ENCODE results near the gene STAM.

STAM gene

GRCh38 chr10:17734432-17735080, 90.6 kb downstream of the STAM start:
- no peaks in the 10 kb centered on the region for H3K9me3 ChIP-seq (ENCODE audit: insufficient read depth, low read depth, low read length)
- no peak overlapping the region for H3K4me3 ChIP-seq (ENCODE audit: low read length)
- no peaks in the 10 kb centered on the region for H3K4me1 ChIP-seq (ENCODE audit: insufficient read depth, low read length)
- no peak overlapping the region for H3K9ac ChIP-seq (ENCODE audit: low read depth, low read length)
- no peaks in the 10 kb centered on the region for H3K36me3 ChIP-seq (ENCODE audit: insufficient read depth, low read depth, low read length)
- no peak overlapping the region for H3K27ac ChIP-seq (ENCODE audit: low read length)
- H3K27me3 ChIP-seq (ENCODE audit: insufficient read depth, low read length): no peaks in the 10 kb centered on the region

GRCh38 chr10:17735166-17735941, 91.4 kb downstream of the STAM start:
- Histone ChIP-seq H3K27ac (ENCODE audit: low read length) (no peak overlapping the region), H3K27me3 (ENCODE audit: insufficient read depth, low read length) (no peaks in the 10 kb centered on the region), H3K4me1 (ENCODE audit: insufficient read depth, low read length) (no peaks in the 10 kb centered on the region), H3K9ac (ENCODE audit: low read depth, low read length) (no peak overlapping the region), H3K4me3 (ENCODE audit: low read length) (no peak overlapping the region), H3K9me3 (ENCODE audit: insufficient read depth, low read depth, low read length) (no peaks in the 10 kb centered on the region), H3K36me3 (ENCODE audit: insufficient read depth, low read depth, low read length) (no peaks in the 10 kb centered on the region)

DNA sequence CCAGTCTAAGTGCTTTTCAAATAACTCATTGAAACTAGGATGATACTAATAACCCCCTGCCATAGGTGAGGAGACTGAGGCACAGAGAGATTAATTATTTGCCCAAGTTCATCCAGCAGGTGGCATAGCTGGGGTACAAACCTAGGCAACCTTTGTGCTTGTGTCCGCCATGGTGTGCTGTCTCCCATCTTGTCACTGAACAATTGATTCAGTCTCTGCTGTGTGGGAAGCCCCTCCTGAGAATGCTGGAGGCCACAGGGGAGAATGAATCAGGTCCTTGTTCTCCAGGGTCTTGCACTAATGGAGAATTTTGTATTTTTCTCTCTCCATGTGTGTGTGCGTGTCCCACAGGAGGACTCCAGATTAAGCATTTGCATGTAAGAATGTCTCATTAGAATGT, 92.3 kb downstream of the STAM start:
- Histone ChIP-seq H3K27me3 (ENCODE audit: insufficient read depth, low read length) (no peaks in the 10 kb centered on the region), H3K27ac (ENCODE audit: low read length) (no peak overlapping the region), H3K4me3 (ENCODE audit: low read length) (no peak overlapping the region), H3K36me3 (ENCODE audit: insufficient read depth, low read depth, low read length) (no peaks in the 10 kb centered on the region), H3K9ac (ENCODE audit: low read depth, low read length) (no peak overlapping the region), H3K4me1 (ENCODE audit: insufficient read depth, low read length) (no peaks in the 10 kb centered on the region), H3K9me3 (ENCODE audit: insufficient read depth, low read depth, low read length) (no peaks in the 10 kb centered on the region)

GRCh38 chr10:17737027-17737965, 93.3 kb downstream of the STAM start:
- no peaks in the 10 kb centered on the region for H3K27me3 ChIP-seq (ENCODE audit: insufficient read depth, low read length)
- no peak overlapping the region for H3K4me3 ChIP-seq (ENCODE audit: low read length)
- H3K9me3 ChIP-seq (ENCODE audit: insufficient read depth, low read depth, low read length): no peaks in the 10 kb centered on the region
- H3K4me1 ChIP-seq (ENCODE audit: insufficient read depth, low read length): no peaks in the 10 kb centered on the region
- H3K36me3 ChIP-seq (ENCODE audit: insufficient read depth, low read depth, low read length): no peaks in the 10 kb centered on the region
- no peak overlapping the region for H3K9ac ChIP-seq (ENCODE audit: low read depth, low read length)
- H3K27ac ChIP-seq (ENCODE audit: low read length): no peak overlapping the region

GRCh38 chr10:17740668-17741067, 96.7 kb downstream of the STAM start:
- no peaks in the 10 kb centered on the region for H3K9me3 ChIP-seq (ENCODE audit: insufficient read depth, low read depth, low read length)
- no peaks in the 10 kb centered on the region for H3K36me3 ChIP-seq (ENCODE audit: insufficient read depth, low read depth, low read length)

DNA sequence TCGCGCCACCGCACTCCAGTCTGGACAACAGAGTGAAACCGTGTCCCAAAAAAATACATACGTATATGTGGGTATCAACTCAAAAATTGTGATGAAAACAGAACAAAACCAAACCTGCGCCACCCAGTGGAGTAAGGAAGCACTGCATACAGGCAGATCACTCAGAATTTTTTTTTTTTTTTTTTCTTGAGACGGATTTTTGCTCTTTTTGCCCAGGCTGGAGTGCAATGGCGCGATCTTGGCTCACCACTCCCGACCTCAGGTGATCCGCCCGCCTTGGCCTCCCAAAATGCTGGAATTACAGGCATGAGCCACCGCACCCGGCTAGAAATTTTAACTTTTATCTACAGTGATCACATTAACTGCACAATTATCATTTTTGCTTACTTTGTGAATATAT, 99.0 kb downstream of the STAM start:
- no peak overlapping the region for H3K9ac ChIP-seq (ENCODE audit: low read depth, low read length)
- no peaks in the 10 kb centered on the region for H3K36me3 ChIP-seq (ENCODE audit: insufficient read depth, low read depth, low read length)
- no peaks in the 10 kb centered on the region for H3K4me1 ChIP-seq (ENCODE audit: insufficient read depth, low read length)
- H3K27me3 ChIP-seq (ENCODE audit: insufficient read depth, low read length): no peaks in the 10 kb centered on the region
- H3K9me3 ChIP-seq (ENCODE audit: insufficient read depth, low read depth, low read length): no peaks in the 10 kb centered on the region
- H3K27ac ChIP-seq (ENCODE audit: low read length): no peak overlapping the region
- no peak overlapping the region; the same call in 1 of the 2 replicates for H3K4me3 ChIP-seq (ENCODE audit: low read length)

More at GRCh38 chr10:17740668-17741067, 96.7 kb downstream of the STAM start:
- Histone ChIP-seq H3K27ac (ENCODE audit: low read length) (no peak overlapping the region), H3K27me3 (ENCODE audit: insufficient read depth, low read length) (no peaks in the 10 kb centered on the region), H3K4me1 (ENCODE audit: insufficient read depth, low read length) (no peaks in the 10 kb centered on the region), H3K4me3 (ENCODE audit: low read length) (no peak overlapping the region), H3K9ac (ENCODE audit: low read depth, low read length) (no peak overlapping the region)

DNA sequence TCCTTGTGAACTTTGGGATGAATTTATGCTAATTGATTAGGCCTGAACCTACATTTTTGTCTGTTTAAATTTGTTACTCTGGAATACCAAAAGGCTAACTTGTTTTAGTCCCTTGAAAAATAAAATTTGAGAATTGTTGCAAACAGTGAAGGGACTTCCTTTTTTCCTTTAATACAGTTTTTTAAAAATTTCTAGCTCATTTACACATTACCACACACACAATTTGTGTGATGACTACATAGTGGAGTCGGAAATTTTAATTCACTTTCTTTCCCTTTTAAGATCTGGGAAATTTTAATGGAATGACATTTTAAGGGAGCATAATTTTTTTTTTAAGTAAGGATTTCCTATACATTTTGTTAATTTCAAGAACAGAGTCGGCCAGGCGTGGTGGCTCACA, 99.5 kb downstream of the STAM start:
- no peak overlapping the region for H3K9ac ChIP-seq (ENCODE audit: low read depth, low read length)
- H3K4me1 ChIP-seq (ENCODE audit: insufficient read depth, low read length): no peaks in the 10 kb centered on the region
- no peaks in the 10 kb centered on the region for H3K9me3 ChIP-seq (ENCODE audit: insufficient read depth, low read depth, low read length)
- no peaks in the 10 kb centered on the region for H3K27me3 ChIP-seq (ENCODE audit: insufficient read depth, low read length)
- no peak overlapping the region for H3K4me3 ChIP-seq (ENCODE audit: low read length)
- no peak overlapping the region for H3K27ac ChIP-seq (ENCODE audit: low read length)
- H3K36me3 ChIP-seq (ENCODE audit: insufficient read depth, low read depth, low read length): no peaks in the 10 kb centered on the region

DNA sequence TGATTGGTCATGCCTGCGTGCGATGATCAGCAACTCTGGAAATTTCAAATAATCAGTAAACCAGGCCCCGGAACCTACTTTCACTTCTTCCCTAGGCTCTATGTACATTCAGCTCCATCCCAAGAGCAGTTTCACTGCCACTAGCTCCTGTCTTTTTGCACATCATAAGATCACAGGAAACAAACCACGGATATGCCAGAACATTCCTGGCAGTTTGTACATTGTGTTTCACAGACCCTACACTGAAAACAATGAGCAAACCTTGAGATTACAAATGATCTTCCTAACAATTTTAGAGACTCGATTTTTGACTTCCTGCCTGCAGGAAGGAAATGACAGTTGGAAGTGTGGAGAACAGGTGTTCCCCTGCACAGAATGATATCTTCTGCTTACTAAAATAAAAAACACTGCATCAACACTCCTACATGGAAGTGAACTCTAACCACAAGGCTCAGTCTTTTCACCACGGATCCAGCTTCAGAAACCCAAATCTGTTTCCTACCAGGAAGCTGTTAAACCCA, 100.5 kb downstream of the STAM start:
- Histone ChIP-seq H3K36me3 (ENCODE audit: insufficient read depth, low read depth, low read length) (no peaks in the 10 kb centered on the region), H3K4me1 (ENCODE audit: insufficient read depth, low read length) (no peaks in the 10 kb centered on the region), H3K9ac (ENCODE audit: low read depth, low read length) (no peak overlapping the region), H3K9me3 (ENCODE audit: insufficient read depth, low read depth, low read length) (no peaks in the 10 kb centered on the region), H3K4me3 (ENCODE audit: low read length) (no peak overlapping the region), H3K27ac (ENCODE audit: low read length) (no peak overlapping the region), H3K27me3 (ENCODE audit: insufficient read depth, low read length) (no peaks in the 10 kb centered on the region)

DNA sequence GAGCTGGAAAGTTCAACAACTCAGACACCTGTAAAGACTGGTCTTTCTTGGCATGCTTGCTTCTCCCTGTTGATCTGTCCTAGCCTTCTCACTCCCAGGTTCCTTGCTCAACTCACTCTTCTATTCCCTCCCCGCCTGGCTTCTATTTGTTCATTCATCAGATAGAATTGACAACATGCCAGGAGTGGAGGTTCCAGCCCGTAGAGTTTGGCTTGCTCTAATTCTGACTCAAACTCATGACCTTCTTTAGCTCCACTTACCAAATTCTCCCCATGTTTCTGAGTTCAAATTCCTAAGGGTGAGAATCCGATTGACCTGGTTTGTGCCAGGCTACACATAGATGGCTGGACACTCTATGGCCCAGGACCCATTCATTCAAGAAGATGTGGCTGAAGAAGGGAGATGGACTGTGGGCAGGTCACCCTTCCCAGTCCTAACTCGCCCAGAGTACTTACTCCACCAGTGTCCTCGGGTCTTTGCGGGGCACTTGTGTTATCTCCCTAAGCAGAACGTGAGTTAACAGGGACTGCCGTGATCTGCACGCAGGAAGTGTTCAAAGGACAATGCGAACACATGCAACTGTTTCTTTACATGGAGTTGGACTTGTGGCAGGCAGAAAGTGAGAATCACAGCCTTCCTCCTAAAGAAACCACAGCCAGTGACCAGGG, 104.1 kb downstream of the STAM start:
- Histone ChIP-seq H3K36me3 (ENCODE audit: insufficient read depth, low read depth, low read length) (no peaks in the 10 kb centered on the region), H3K27ac (ENCODE audit: low read length) (no peak overlapping the region), H3K9me3 (ENCODE audit: insufficient read depth, low read depth, low read length) (no peaks in the 10 kb centered on the region), H3K9ac (ENCODE audit: low read depth, low read length) (no peak overlapping the region), H3K4me3 (ENCODE audit: low read length) (no peak overlapping the region), H3K4me1 (ENCODE audit: insufficient read depth, low read length) (no peaks in the 10 kb centered on the region), H3K27me3 (ENCODE audit: insufficient read depth, low read length) (no peaks in the 10 kb centered on the region)

DNA sequence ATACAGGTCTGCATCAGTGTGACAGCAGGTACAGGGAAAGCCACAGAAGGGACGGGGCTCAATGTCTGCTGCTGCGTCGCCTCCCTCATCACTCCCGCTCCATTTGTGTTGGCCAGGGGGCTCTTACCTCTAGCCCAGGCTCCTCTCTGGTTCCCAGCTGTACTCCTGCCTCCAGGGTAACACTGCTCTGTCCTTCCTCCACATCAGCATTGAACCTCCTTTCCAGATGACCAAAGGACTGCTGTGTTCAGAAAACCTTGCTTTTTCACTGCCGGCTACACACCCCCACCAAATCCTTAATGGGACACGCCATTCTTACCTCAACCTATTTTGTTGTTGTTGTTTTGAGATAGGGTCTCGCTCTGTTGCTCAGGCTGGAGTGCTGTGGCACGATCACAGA, 105.9 kb downstream of the STAM start:
- H3K36me3 ChIP-seq (ENCODE audit: insufficient read depth, low read depth, low read length): no peaks in the 10 kb centered on the region
- no peak overlapping the region for H3K9ac ChIP-seq (ENCODE audit: low read depth, low read length)
- H3K4me3 ChIP-seq (ENCODE audit: low read length): no peak overlapping the region
- no peaks in the 10 kb centered on the region for H3K27me3 ChIP-seq (ENCODE audit: insufficient read depth, low read length)
- no peak overlapping the region for H3K27ac ChIP-seq (ENCODE audit: low read length)
- H3K4me1 ChIP-seq (ENCODE audit: insufficient read depth, low read length): no peaks in the 10 kb centered on the region
- no peaks in the 10 kb centered on the region for H3K9me3 ChIP-seq (ENCODE audit: insufficient read depth, low read depth, low read length)

GRCh38 chr10:17751781-17752445, 108.0 kb downstream of the STAM start, which contains the start of gene TMEM236:
Gene TMEM236, plus strand, starts transcription at chr10:17752201. Its CDS starts 95 bp downstream, at chr10:17752296.
- Histone ChIP-seq H3K27me3 (ENCODE audit: insufficient read depth, low read length) (no peaks in the 10 kb centered on the region), H3K9me3 (ENCODE audit: insufficient read depth, low read depth, low read length) (no peaks in the 10 kb centered on the region), H3K9ac (ENCODE audit: low read depth, low read length) (no peak within 1 kb of the TSS), H3K36me3 (ENCODE audit: insufficient read depth, low read depth, low read length) (no peaks in the 10 kb centered on the region), H3K4me3 (ENCODE audit: low read length) (no peak within 1 kb of the TSS), H3K4me1 (ENCODE audit: insufficient read depth, low read length) (no peaks in the 10 kb centered on the region), H3K27ac (ENCODE audit: low read length) (no peak within 1 kb of the TSS)

Measured in iPS-20b (cell line).